Measurements from ENCODE around the gene LHX3.
A peak's percentile ranks its signal among the peaks of the same experiment; 100 is the strongest.

LHX3 gene

DNA sequence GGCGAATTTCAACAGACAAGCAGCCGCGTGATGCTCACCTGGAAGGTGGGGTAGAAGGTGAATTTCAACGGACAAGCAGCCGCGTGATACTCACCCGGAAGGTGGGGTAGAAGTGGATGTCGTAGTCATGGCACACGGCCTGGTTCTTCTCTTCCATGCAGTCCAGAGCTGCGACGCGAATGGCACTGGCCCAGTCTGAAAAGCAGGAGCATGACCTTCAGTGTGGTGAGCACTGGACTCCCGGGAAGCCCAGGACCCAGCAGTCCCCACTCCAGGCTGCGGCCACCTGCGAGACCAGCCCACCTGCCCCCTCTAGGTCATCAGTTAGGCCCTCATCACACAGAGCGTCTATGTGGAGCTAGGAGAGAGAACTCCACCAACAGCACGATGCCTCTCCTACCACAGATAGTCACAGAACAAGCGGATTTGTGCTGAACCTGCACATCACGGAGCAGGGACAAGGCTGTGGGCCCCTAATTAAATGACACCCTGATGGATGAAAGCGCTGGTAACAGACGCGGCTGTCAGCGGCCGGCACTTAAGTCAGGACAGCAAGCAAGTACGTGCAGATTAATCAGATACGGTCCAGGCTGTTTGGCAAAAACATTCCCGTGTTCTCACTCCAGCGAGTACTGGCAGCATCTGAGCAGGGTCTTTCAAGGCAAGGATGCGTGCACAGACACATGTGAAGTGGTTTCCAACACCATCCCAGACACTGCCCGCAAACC lies 21.9 kb upstream of the LHX3 start:
- DNase-seq (ENCODE audit: low spot score), result no peak

DNA sequence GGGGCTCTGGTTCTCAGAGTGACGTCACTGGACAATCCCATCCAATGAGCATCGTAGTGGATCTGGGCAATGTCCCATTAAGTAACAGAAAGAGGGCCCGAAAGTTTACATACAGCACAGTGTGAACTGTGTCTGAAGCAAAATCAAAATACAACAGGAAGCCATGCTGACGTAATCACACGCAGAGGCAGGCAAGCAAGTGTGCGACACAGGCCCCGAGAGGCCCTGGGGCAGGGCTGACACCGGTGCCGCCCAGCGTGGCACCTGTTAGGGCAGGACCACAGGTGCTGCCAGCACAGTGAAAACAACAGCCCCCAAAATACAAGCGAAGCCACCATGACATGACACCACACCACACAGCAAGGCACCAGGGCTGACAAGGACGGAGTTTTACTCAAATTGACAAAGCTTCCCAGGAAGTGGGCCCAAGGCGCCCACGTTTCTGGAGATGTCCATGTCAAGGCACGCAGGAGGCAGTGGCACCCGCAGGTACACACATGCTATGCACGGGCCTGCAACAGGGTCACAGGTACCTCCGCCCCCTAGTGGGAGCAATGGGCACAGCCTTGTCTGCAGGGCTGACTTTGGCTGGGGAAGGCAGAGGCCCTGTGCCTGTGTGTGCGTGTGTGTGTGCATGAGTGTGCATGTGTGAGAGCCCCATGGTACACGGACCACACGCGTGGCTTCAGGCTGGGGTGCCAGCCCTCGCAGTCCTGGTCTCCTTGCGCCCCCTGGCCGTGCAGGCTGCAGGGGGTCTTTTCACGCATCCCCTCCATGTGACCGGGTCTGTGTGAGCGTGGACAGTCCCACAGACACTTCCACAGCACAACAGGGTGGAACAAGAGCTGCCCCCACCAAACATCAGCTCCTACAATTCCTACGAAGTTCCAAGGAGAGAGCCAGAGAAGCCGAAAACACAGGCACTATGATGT lies 21.1 kb upstream of the LHX3 start:
- peak; percentile 85 for DNase-seq (ENCODE audit: low spot score)

DNA sequence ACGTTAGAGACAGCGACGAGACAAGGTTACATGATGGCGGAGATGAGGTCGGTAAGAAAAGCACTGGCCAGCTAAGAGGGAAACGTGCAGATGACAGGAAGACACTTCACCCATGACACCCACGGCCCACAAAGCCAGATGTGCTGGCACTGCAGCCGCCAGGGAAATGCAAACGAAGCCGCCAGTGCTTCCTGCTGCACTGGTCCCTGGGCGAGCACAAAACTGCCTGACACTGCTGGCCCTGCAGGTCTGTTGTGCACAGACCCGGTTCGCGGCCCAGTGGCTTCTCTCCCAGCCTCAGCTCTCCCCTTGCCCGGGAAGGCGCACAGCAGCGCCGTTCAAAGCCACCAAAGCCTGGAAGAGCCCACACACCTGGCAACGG lies 20.4 kb upstream of the LHX3 start:
- DNase-seq (ENCODE audit: low spot score), result no peak

GRCh38 chr9:136223871-136224640 lies 19.1 kb upstream of the LHX3 start:
- no peak for DNase-seq (ENCODE audit: low spot score)

- no peak for DNase-seq (ENCODE audit: low spot score)
These were observed 18.0 kb upstream of the LHX3 start for GRCh38 chr9:136222906-136223285.

GRCh38 chr9:136222166-136222905 lies 17.4 kb upstream of the LHX3 start:
- no peak for DNase-seq (ENCODE audit: low spot score)

- no peak for DNase-seq (ENCODE audit: low spot score)
These were observed 15.2 kb upstream of the LHX3 start for GRCh38 chr9:136220017-136220729.

GRCh38 chr9:136219276-136219675 lies 14.3 kb upstream of the LHX3 start:
- DNase-seq (ENCODE audit: low spot score), result no peak

DNA sequence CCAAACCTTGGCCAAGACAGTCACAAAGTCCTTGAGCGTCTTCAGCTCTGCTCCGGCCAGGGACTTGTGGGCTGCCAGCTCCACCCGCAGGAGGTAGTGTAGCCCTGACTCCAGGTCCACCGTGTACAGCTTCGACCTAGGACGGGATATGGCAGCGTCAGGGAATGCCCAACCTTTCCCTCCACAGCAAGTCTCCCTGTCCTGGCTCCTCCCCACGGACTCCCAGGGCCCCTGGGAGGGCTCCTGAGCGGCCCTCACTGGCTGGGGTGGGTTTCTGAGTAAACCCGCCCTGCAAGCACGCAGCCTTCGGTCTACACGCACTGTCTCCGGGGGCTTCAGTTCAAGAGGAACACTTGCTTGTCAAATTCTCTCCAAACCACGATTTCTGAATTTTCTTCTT lies 13.7 kb upstream of the LHX3 start:
- no peak for DNase-seq (ENCODE audit: low spot score)

DNA sequence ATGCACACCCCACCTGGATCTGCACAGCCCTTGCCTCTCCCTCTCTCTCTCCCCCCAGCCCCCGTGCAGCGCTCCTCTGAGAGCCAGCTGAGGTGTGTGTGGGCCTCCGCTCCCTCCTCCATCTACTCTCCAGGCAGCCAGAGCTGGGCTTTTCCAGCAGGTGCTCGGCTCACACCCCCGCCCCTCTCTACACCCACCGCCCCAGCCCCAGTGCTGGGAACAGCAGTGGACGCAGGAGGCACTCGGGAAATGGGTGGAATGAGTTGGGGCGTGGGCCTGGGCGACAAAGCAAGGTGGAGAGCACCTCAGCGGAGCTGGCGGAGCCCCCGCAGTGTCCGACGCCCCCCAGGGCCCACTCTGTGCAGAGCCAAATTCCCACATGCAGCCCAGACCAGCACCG lies 13.3 kb upstream of the LHX3 start:
- DNase-seq (ENCODE audit: low spot score), result no peak

DNA sequence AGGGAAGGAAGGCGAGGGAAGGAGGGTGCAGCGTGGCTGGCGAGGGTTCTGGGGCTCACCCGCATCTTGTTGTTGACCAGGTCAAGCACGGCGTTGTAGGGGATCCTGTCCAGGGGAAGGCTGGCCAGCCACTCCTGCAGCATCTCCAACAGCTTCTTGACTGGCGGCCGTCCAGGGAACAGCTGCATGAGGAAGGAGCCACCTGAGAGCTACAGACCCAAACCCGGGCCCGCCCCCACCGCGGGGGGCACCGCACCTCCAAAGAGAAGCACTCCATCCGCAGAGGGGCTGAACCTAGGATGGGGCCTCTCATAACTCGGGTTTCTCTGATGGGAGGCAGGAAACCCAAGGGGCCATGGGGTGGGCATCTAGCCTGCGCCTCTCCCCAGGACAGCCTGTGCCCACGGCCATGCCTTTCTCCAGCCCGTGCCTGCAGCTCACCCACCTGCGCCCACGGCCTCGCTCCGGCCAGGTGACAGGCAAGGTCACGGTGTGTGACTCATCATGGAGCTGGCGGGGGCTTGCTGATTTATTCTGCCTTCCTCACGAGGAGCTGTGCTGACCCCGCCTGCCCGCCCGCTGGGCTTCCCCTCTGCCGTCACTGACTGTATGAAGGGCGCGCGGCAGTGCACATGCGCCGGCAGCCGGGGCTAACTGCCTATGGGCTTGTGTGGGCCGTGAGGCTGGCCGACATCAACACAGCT lies 11.8 kb upstream of the LHX3 start:
- no peak for DNase-seq (ENCODE audit: low spot score)

GRCh38 chr9:136213733-136214132 lies 8.8 kb upstream of the LHX3 start:
- no peak for DNase-seq (ENCODE audit: low spot score)

DNA sequence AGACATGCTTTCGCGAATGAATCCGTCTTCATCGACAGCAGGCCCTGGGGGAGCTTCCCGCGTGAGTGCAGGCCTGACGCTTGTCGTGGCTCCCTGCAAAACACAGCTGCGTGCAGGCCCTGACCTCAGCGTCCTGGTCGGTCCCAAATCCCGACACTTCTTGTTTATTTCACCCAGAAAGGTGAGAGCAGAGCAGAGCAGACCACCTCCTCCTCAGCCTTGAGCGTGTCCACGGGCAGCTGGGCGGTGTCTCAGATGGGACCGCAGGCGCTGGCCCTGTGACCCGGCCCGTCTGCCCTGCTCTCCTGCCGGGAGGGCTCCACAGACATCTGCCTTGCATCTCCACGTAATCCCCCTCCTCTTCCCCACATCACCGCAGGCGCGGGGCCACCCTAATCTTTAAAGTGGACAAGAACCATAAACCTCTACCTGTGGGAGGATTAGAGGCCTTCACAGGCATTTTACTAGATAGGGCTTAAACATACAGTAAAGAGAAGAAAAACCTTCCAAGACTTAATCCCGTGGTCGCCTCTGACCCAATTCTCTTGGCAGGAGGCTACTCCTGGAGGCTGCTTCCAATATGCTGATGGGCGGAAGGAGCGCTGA lies 7.5 kb upstream of the LHX3 start:
- DNase-seq (ENCODE audit: low spot score), result no peak

- DNase-seq (ENCODE audit: low spot score), result no peak
These were observed 6.8 kb upstream of the LHX3 start for GRCh38 chr9:136211441-136212344.

DNA sequence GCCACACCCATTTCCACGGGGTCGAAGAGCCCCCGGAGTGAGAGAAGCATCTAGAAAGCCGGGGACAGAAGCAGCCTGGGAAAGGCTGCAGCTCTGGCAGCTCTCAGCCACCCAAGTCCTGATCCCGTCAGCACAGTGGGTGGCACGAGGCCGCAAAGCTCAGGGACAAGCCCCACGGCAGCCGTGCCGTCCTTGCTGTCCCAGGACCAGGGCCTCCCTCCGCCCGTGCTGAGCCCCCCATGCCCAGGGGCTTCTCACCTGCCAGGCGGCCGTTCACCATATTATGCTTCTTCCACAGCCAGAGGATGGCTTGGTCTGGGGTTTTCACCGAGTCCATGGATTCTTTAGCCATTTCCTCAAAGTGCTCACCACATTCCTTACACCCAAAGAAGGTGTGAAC lies 6.1 kb upstream of the LHX3 start:
- no peak for DNase-seq (ENCODE audit: low spot score)

DNA sequence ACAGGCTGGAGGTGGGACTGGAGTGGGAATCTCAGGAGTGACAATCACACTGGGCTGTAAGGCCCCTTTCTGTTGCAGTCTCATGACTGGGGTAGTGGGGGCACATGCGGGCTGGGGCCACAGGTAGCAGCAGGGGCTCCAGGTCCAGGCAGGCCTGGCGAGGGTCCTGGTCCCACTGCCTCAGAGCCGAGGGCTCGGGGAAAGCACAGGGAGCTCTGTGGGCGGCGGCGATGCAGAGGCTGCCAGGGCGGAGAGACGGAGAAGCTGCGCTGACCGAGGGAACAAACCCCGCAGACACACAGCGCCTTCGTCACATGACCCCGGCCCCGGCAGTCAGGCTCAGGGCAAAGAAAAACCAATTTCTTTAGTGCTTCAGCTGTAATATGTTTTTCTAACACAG lies 5.3 kb upstream of the LHX3 start:
- no peak for DNase-seq (ENCODE audit: low spot score)

DNA sequence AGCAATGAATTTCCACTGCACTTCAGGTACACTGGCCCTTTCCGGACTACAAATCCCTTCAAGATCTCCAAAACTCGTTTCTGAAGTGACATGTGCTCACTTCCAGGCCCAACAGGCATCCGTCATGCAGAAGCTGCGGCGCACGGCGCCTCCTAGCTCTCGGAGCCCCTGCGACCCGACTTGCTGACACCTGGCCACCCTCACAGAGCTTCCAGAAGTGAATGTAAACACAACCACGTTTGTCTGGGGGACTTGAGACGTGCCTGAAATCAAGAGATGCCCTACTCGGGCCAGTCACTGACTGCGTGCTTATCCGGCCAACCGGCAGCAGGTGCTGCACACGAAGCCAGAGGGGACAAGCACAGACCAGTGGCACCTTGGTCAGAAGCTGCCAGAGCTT lies 4.9 kb upstream of the LHX3 start:
- no peak for DNase-seq (ENCODE audit: low spot score)

DNA sequence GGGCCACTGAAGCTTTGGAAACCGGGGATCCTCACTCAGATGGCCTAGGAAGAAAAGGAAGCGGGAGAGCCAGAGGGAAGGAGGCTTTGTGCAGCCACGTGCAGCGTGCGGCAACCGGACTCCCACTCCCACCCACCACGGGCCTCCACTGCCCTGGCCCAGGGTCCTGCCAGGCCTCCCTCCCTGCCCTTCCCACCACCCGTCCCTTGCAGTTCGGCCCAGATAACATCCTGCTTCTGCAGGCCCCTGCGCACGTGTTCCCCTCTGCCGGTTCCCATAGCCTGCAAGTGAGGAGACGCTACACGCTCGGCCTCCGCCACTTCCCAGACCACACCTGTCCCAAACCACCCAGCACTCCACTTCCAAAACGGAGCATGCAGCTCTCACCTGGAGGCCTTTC lies 4.3 kb upstream of the LHX3 start:
- no peak for DNase-seq (ENCODE audit: low spot score)

- no peak for DNase-seq (ENCODE audit: low spot score)
These were observed 3.7 kb upstream of the LHX3 start for GRCh38 chr9:136208675-136209074.
